Forelimb muscle (tissue), 1 donor: ENCODE data around the gene PLXNB2. TPM values are rescaled to one million over a fixed set of nuclear protein-coding genes. Genes with fewer than 3 reads are reported as not detected.

ENCODE experiments used
- DNase-seq: peaks from one replicate; pipeline ENCODE4 v3.0.0-alpha.2; 2013; ENCODE audit warnings: low read depth
- polyA plus RNA-seq: library from polyadenylated mRNA; unstranded; fragments of 120-200 nt; gene quantifications from one replicate; pipeline ENCODE4 v1.2.1, GENCODE V29; 2013; ENCODE audit not compliant: insufficient read length

The PLXNB2 gene
- polyA plus RNA-seq, 1 donor, result 77.0 TPM

DNA sequence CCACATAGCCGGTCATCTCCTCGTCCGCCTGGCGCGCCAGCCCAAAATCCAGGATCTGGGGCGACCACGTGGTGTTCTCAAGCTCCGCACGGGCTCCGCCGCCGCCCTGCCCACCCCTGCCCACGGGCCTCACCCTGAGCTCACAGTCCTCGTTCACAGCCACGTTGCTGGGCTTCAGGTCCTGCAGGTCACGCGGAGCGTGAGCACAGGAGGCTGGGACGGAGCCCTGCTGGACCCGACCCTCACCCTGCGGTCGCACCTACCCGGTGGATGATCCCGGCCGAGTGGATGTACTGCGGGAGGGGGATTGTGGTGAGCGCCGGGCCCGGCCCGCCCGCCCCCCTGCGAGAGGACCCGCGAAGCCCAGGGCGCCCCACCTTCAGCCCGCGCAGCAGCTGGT is 40.5 kb downstream of the PLXNB2 start:
- DNase-seq, result no peak

DNA sequence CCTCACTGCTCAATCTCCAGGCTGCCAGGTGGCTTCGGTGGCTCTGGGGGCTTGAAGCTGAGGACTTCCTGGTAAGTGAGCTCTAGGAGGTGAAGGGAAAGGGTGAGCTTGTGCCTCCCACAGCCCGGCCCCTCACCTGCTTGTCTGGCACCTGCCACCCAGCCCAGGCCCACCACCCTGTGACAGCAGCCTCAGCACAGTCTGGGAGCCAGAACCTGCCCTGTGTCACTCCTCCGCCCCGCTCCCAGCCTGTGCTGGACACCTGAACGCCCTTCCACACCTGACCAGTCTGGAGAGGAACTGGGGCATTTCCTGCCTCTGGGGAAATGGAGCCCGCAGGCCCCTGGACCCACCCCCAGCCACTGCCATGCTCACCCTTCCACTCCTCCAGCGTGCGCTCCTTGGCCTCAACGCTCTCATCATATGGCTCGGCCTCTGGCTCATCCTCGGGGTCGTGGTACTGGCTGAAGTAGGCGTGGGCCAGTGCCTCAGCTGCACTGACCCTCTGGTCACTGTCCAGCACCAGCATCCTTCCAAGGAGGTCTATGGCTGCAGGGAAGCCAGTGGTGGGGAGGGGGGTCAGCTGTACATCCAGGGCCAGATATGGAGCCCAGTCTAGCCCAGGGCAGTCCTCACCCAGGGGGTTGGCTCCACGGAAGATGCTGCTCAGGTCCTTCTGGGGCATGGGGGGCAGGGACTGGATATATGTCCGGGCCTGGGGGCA is 42.3 kb downstream of the PLXNB2 start:
- DNase-seq, result no peak

DNA sequence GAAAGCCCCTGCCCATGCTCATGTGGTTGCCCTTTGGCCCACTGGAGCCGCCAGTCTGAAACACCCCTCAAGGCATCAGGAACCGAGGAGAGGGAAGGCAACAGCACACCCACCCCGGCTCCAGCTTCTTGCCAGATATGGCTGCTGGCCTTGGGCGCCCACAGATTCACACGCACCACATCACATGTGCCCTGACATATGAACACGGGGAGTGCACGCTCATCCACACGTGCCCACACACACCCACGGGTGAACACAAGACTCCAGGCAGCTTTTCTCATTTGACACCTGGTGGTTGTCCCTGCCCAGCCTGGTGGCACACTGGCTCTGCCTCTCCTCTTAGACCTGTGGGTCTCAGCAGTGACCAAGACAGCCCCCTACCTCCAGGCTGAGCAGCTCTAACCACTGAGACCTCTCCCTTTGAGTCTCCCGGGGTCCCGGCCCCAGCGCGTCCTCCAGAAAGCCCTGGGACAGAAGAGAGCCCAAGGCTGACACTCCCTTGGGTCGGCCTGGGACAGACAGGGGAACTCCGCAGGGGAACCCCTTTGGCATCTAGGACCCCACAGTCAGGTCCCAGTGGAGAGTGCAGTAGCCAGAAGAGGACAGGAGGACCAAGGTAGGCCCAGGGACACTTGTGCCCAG is 43.2 kb downstream of the PLXNB2 start:
- DNase-seq, result no peak

DNA sequence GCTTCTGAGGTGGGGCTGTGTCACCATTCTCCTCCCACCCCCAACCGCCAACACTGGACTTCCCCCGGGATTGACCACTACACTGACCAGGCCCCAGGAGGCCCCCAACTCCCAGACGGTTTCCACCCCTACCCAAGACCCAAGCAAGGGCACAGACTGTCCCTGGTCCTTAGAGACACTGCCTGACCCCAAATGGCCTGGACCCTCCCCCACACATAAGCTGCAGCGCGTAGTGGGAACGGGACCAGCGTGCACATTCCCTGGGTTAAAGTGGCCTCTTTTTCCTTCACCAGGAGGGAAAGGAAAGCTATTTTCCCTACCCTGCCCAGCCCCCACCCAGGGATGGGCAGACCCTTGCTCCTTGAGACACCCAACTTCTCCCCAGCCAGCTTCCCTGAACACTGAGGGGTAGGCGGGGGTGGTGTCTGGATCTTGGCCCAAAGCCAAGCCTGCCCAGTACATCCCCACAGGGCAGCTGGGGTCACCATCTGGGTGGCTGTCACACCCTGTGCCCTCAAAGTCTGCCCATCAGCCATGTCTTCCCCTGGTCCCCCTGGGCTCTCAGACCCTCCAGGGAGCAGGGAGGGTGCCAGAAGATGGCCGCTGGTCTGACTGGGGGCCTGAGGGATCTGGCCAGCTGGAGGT is 44.4 kb downstream of the PLXNB2 start:
- DNase-seq, result no peak

DNA sequence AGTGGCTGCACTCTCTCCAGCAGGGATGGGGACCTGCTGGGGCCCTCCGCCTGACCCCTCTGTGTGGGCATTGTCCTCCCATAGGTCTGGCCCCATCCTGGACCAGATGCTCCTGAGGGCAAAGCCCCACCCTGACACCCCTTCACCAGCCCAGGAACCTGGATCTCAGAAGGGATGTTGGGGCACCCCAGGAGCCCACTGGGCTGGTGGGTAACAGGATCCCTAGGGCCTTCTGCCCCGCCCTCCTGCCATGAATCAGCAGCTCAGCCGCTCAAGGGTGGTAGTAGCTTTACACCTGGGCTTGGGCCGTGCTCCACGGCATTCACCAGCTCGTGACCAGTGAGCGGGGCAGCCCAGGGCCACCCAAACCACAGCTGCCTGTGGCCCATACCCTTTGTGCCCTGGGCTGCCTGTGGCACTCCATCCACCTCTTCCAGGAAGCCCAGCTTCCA is 45.0 kb downstream of the PLXNB2 start:
- DNase-seq, result no peak

DNA sequence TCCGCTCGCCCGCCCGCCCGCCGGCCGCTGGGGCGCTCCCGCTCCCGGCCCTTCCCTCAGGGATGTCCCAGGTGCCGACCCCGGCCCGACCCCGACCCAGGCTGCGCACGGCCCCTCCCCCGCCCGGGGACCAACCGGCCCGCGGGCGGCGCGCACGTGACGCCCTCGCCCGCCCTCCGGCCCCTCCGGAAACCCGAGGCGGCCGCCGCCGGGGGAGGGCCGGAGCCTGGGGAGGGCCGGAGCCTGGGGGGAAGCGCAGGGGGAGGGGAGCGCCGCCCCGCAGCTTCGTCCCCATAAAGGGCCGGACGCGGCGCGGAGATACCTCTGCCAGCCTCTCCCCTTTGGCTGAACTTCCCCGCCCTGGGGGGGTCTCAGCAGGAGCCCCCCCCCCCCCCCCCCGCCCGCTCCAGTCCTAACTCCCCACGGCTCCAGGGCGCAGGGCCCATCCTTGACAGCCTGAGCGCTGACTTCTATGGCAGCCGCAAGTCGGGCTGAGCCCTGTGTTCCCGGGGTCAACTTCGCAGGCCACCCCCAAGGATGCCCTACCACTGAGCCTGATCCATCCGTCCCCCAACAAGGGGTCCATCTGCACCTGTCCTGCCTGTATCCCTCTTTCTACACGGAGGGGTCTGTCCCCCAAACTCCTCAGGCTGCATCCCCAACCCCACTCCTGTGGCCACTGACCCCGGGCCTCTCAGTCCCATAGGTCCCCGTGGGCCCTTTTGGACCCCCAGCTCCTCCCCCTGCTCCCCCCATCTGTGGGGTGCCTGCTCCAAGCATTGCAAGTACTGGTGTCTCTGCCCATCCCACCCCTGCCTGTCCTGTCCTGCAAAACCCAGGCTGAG is 45.6 kb downstream of the PLXNB2 start, which contains the start of gene MAPK12:
MAPK12 (minus strand) TSS at position 69 of the 845 bp plus-strand sequence. CDS start 174 bp downstream, outside the sequence.
- no peak for DNase-seq

DNA sequence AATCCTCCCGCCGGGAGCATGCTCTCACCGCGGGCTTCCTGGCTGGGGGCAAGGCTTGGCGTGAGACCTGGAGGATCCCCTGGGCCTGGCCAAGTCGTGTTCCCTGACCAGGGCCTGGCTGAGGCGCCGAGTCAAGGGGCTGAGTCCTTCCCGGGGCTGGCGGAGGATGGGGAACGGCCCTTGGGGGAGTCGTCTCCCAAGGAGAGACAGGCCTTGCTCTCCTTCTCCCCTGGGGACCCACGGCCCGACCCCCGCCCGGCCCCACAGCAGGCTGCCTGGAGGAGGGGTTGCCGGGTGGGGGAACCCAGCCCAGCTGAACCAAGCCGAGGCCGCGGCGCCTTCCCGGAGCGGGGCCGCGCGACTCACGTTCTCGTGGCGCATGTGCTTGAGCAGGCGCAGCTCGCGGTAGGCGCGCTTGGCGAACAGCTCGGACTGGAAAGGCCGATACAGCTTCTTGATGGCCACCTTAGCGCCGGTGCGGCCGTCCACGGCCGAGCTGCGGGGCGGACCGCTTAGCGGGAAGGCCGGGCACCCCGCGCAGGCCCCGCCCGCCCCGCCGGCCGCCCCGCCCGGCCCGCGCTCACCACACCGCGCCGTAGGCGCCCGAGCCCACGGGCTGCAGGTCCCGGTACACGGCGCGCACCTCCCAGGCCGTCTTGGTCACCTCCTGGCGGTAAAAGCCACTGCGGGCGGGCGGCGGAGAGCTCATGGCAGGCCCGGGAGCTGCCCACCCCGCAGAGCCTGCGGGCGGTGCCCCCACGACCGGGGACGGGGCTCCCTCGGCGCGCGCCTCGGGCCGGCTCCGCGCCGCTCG is 46.4 kb downstream of the PLXNB2 start:
- no peak for DNase-seq

DNA sequence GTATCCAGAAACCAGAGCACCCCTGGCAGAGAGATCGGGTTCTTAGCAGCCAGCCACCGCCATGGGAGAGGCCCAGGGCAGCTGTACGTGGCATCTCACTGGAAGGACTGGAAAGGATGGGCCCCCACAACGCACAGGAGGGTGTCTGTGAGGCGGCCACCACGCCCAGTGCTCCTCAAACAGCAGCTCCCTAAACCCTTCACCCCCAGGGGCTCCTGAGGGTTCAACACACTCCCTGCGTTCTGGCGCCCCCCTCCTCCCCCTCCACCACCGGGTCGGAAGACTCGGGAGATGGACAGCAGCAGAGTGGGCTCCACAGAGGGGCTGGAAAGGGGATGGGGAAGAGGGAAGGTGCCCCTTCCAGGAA is 47.0 kb downstream of the PLXNB2 start:
- DNase-seq, result no peak

DNA sequence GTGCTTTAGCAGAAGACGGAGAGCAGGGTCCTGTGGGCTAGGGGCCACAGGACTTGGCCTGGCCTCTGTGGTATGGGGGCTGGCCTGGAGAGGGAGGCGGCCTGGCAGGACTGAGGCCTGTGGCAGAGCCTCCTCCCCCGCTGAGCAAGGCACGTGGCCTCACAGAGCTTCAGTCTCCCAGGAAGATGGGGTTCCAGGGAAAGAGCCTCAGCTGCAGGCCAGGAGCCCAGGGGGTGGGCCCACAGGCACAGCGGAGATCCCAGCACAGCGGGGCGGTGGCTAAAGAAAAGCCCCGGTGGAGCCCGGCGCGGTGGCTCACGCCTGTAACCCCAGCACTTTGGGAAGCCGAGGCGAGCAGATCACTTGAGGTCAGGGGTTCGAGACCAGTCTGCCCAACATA is 48.1 kb downstream of the PLXNB2 start:
- no peak for DNase-seq

DNA sequence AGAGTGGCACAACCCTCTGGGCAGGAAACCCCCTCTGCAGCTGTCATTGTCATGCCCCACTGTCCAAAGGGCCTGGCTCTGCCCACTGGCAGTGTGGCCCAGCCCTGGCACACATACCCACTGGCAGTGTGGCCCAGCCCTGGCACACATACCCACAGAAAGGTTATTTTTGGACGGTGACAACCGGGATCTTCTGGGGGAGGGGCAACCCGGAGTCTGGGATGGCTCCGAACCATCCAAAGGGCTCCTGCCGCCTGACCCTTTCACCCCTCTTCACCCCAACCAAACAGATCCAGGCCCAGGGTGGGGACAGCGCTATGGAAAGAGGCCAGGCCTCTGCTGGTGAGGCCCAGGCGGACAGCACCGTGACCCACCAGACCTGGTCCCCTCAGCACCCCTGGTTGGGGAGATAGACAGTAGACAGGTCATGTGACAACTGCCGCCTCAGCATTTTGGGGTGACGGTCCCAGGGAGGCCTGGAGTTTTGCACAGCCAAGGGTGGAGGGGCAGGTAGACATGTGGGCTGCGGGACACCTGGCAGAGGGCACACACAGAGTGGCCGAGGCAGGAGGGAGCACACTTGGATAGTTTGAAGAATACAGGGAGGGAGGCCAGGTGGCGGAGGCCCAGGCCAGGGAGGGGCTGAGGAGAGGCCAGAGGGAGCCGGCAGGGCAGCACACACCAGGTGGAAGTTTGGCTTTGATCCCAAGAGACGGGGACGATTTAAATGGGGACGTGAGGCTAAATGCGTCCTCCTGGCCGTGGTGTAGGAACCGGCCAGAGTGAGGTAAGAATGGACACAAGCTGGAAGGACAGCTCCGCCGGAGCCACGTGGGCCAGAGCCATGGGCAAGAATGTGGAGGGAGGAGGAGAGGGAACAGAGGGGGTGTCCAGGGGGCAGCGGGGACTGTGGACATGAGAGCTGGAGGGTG is 48.8 kb downstream of the PLXNB2 start:
- no peak for DNase-seq

DNA sequence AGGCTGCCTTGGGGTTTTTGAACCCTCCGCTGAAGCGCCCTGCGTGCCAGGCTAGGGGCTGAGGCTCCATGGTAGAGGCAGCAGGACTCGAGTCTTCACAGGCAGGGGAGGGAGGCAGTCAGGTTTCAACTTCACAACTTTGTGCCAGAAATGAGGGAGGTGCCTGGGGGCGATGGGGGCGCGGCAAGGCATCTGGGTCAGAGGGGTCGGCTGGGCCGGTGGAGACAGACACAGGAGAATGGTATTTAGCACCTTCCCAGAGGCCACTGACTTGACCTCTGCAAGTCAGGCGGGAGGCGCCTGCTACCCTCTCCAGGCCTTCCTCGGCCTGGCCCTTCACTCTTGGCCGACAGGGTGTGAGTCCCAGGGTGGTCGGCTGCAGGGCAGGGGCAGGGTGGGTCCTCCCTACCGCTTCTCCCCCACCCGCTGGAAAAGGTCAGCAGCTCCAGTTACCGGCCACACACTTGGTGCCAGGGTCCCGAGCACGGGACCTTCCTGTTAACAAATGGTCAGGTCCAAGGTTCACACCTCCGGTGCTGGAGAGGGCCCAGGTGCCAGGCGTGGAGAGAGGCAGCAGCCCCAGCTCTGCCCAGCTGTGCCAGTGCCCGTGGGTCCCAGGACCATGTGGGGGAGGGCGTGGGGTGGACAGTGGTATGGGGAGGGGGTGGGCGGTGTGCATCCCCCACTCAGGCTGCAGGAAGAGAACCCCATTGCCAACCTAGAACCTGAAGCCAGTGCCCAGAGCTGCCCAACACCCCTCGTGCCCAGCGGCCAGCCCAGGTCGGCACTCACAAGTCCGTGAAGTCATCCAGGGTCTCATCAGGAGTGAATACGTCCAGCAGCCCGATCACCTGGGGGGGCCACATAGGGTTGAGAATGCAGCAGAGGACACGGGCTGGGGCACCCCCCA is 49.7 kb downstream of the PLXNB2 start:
- DNase-seq, result no peak

DNA sequence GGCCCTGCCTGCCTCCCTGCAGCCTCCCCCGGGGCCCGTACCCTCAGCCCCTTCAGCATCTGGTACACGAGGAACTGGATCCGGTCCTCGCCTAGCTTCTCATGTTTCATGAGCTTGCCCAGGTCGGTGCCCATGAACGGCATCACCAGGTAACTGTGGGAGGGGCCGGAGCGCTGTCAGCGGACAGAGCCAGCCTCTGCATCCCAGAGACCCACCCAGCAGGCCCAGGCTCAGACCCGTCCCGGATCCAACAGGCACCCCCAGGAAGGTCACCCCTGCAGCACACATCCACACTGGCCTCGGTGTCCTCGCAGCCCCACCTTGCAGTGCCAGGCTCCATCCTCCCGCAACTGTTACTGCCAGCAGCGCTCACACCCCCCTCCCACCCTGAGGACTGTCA is 50.4 kb downstream of the PLXNB2 start:
- DNase-seq, result no peak

DNA sequence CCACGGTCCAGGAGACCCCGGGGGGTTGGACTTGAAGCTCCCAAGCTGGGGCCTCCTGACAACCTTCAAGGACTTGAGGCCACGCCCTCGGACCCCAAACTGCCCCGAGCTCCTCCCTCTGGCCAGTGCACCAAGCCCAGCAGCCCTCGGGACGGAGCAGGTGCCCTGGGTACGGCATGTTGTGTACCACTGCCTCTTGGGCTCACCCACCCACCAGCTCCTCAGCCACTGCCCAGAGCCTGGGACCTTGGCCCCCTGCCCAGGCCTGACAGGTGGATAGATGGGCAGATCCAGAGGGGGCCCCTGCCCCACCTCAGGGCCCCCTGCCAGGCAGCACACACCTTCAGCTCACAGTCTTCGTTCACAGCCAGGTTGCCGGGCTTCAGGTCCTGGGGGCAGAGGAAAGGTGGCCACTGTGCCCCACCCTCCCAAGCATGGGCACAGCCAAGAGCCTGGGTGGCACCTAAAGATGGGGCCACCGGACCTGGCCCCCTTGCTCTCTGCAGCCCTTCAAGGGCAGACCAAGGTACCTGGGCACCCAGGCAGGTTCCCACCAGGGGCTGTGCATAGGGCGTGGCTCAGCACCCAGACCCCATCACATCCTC is 51.1 kb downstream of the PLXNB2 start:
- DNase-seq, result no peak

DNA sequence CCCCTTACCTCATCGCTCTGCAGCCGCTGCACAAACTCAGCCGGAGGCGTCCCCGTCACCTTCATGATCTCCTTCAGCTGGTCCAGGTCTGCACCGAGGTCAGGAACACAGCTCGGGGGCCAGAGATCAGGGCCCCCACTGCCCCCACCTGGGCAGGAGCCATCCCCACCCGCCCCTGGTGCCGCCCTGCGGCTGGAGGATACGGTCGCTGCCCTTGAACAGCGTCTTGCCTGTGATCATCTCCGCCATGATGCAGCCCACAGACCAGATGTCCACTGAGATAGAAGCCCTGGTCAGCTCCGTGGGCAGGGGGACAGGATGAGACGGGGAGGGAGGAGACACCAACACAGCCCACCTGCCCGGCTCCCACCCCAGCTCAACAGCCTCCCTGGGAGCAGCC is 51.8 kb downstream of the PLXNB2 start:
- no peak for DNase-seq

DNA sequence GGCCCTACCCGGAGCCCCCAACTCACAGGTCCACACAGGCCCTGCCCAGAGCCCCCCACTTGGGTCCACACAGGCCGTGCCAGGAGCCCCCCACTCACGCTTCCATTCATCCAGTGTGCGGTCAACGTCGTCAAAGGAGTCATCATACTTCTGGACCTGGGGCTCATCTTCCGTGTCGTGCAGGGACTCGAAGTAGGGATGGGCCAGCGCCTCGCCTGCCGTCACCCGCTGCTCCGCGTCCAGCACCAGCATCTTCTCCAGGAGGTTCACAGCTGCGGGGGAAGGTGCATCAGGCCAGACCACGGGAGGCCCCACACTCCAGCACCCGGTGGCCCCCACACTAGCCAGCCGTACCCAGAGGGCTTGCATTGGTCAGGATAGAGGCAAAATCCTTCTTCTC is 52.3 kb downstream of the PLXNB2 start:
- no peak for DNase-seq

DNA sequence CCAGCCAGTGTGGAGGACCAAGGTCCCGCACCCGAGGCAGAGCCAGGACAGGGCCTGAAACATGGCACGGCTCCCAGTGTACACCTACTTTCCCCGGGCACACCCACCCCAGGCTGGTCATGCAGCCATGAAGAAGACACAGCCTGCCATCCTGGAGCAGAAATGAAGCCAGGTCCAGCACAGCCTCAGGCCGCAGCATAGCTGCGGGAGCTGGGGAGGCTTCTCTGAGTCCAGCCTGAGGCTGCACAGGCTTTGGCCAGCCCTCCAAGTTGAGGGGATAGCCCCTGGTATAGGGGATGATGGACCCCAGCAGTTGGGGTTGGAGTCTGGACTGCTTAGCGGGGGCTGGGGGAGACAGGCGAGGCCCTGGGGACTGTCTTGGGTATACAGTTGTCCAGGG is 53.5 kb downstream of the PLXNB2 start:
- DNase-seq, result no peak

DNA sequence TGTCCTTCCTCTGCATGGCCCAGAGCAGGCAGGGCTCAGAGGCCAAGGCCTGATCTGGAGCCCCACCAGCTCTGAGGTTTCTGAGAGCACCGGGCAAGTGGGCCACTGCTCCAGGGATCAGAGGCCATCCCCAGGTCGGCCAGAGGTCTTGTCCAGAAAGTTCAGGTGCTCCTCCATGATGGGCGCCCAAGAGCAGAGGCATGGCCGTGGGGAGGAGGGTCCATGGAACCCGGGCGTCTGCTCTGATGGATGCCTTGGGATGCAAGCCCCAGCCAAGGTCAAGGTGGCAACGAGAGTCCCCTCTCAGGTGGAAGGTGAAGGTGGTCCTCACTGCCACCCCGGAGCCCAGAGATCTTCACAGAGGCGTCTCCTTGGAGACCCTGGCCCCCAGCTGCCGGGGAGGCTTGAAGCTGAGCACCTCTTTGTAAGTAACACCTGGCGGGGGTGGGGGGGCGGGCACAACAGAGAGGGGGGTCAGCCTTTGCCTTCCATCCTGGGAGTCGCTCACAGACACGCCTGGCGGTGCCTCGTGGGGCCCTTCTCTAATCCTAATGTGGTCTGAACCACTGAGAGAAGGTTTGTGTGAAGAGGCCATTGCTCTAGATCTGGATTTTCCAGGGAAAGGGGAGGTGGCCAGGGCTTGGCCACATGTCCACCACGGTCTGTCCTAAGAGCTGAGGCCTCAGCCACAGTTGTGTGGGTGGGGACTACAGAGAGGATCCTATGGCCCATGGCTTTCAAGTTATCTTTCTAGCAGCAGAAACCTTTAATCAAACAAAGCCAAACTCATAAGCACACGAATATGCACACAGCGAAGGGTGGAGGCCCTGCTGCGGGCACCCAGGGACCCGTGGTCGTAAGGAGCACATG is 54.2 kb downstream of the PLXNB2 start:
- DNase-seq, result no peak
